ENCODE data around the gene PPIL1. TPM values are rescaled to one million over a fixed set of nuclear protein-coding genes. Genes with fewer than 3 reads are reported as not detected.
A peak's percentile ranks its signal among the peaks of the same experiment; 100 is the strongest.

The PPIL1 gene
- total RNA-seq, 1 donor from 2014 or later, result 36.6 TPM

- no peak overlapping the region for H3K9ac ChIP-seq (ENCODE audit: low read length)
- FAIRE-seq, result peak; percentile 32
- H3K9me3 ChIP-seq (ENCODE audit: insufficient read depth, low read depth, low read length), result no peaks in the 10 kb centered on the region
- H3K79me2 ChIP-seq (ENCODE audit: insufficient read depth, low read length), result peaks cover 42% of the 10 kb centered on the region
- H3K9me3 Mint-ChIP-seq (ENCODE audit: unreplicated experiment), result no peaks in the 10 kb centered on the region
- H3K4me1 ChIP-seq (ENCODE audit: insufficient read depth, low read length), result peaks cover 11% of the 10 kb centered on the region
- no peak overlapping the region for H3K27ac ChIP-seq (ENCODE audit: low read depth, low read length)
- peaks cover 21% of the 10 kb centered on the region for H3K36me3 Mint-ChIP-seq (ENCODE audit: low read depth, unreplicated experiment)
- H3K27ac Mint-ChIP-seq (ENCODE audit: unreplicated experiment), result peak overlapping the region; percentile 28
- no peak overlapping the region for H3K4me3 ChIP-seq (ENCODE audit: insufficient read depth, low read depth, low read length)
- H3K27me3 Mint-ChIP-seq (ENCODE audit: low read depth, unreplicated experiment), result no peaks in the 10 kb centered on the region
- peaks cover 26% of the 10 kb centered on the region for H4K20me1 ChIP-seq (ENCODE audit: insufficient read depth, low read length)
- TF ChIP-seq CTCF (IDR thresholded peaks at IDR 0.05; ENCODE audit: insufficient read depth, low read depth, low read length) (no peak), EZH2 (IDR thresholded peaks at IDR 0.05; ENCODE audit: insufficient read depth, low read length) (no peak)
- no peaks in the 10 kb centered on the region for H3K27me3 ChIP-seq (ENCODE audit: insufficient read depth, low read length)
- H2AFZ ChIP-seq (ENCODE audit: low read depth, low read length), result no peak overlapping the region
- peaks cover 18% of the 10 kb centered on the region for H3K36me3 ChIP-seq (ENCODE audit: insufficient read depth, low read length)
- no peak overlapping the region for H3K4me3 Mint-ChIP-seq (ENCODE audit: unreplicated experiment)
- H3K4me1 Mint-ChIP-seq (ENCODE audit: low read depth, unreplicated experiment), result peaks cover 12% of the 10 kb centered on the region
- peak overlapping the region; percentile 28 for H3K4me2 ChIP-seq (ENCODE audit: low read length)
- DNase-seq (ENCODE audit: low read depth), result peak; percentile 80
These were observed 16.1 kb downstream of the PPIL1 start for GRCh38 chr6:36858407-36858981.

- H3K4me3 ChIP-seq (ENCODE audit: insufficient read depth, low read depth, low read length), result no peak overlapping the region
- H3K27ac ChIP-seq (ENCODE audit: low read depth, low read length), result no peak overlapping the region
- H3K27me3 ChIP-seq (ENCODE audit: insufficient read depth, low read length), result no peaks in the 10 kb centered on the region
- no peaks in the 10 kb centered on the region for H3K9me3 ChIP-seq (ENCODE audit: insufficient read depth, low read depth, low read length)
- DNase-seq (ENCODE audit: low read depth), result no peak
- peaks cover 30% of the 10 kb centered on the region for H3K79me2 ChIP-seq (ENCODE audit: insufficient read depth, low read length)
- FAIRE-seq, result no peak
- no peak overlapping the region for H3K9ac ChIP-seq (ENCODE audit: low read length)
- H2AFZ ChIP-seq (ENCODE audit: low read depth, low read length), result no peak overlapping the region
- H3K4me2 ChIP-seq (ENCODE audit: low read length), result no peak overlapping the region
- no peaks in the 10 kb centered on the region for H3K9me3 Mint-ChIP-seq (ENCODE audit: unreplicated experiment)
- peaks cover 16% of the 10 kb centered on the region for H4K20me1 ChIP-seq (ENCODE audit: insufficient read depth, low read length)
- H3K4me1 ChIP-seq (ENCODE audit: insufficient read depth, low read length), result peaks cover 23% of the 10 kb centered on the region
- H3K4me1 Mint-ChIP-seq (ENCODE audit: low read depth, unreplicated experiment), result peaks cover 17% of the 10 kb centered on the region
- H3K36me3 Mint-ChIP-seq (ENCODE audit: low read depth, unreplicated experiment), result peaks cover 17% of the 10 kb centered on the region
- TF ChIP-seq EZH2 (IDR thresholded peaks at IDR 0.05; ENCODE audit: insufficient read depth, low read length), result no peak
- H3K27me3 Mint-ChIP-seq (ENCODE audit: low read depth, unreplicated experiment), result no peaks in the 10 kb centered on the region
- no peak overlapping the region for H3K4me3 Mint-ChIP-seq (ENCODE audit: unreplicated experiment)
- no peak overlapping the region for H3K27ac Mint-ChIP-seq (ENCODE audit: unreplicated experiment)
- H3K36me3 ChIP-seq (ENCODE audit: insufficient read depth, low read length), result peaks cover 11% of the 10 kb centered on the region
These were observed 17.3 kb downstream of the PPIL1 start for GRCh38 chr6:36857325-36857724.

- TF ChIP-seq EZH2 (IDR thresholded peaks at IDR 0.05; ENCODE audit: insufficient read depth, low read length) (no peak), CTCF (IDR thresholded peaks at IDR 0.05; ENCODE audit: insufficient read depth, low read depth, low read length) (no peak)
- peaks cover 15% of the 10 kb centered on the region for H3K36me3 Mint-ChIP-seq (ENCODE audit: low read depth, unreplicated experiment)
- peaks cover 14% of the 10 kb centered on the region for H4K20me1 ChIP-seq (ENCODE audit: insufficient read depth, low read length)
- no peak overlapping the region for H3K27ac Mint-ChIP-seq (ENCODE audit: unreplicated experiment)
- H3K36me3 ChIP-seq (ENCODE audit: insufficient read depth, low read length), result peaks cover 10% of the 10 kb centered on the region
- no peak overlapping the region for H3K27ac ChIP-seq (ENCODE audit: low read depth, low read length)
- no peak overlapping the region for H3K9ac ChIP-seq (ENCODE audit: low read length)
- no peaks in the 10 kb centered on the region for H3K27me3 Mint-ChIP-seq (ENCODE audit: low read depth, unreplicated experiment)
- no peak overlapping the region for H3K4me3 Mint-ChIP-seq (ENCODE audit: unreplicated experiment)
- peaks cover 17% of the 10 kb centered on the region for H3K4me1 Mint-ChIP-seq (ENCODE audit: low read depth, unreplicated experiment)
- no peak for FAIRE-seq
- peaks cover 23% of the 10 kb centered on the region for H3K4me1 ChIP-seq (ENCODE audit: insufficient read depth, low read length)
- DNase-seq (ENCODE audit: low read depth), result no peak
- H3K27me3 ChIP-seq (ENCODE audit: insufficient read depth, low read length), result no peaks in the 10 kb centered on the region
- H3K4me2 ChIP-seq (ENCODE audit: low read length), result no peak overlapping the region
- no peaks in the 10 kb centered on the region for H3K9me3 ChIP-seq (ENCODE audit: insufficient read depth, low read depth, low read length)
- peaks cover 25% of the 10 kb centered on the region for H3K79me2 ChIP-seq (ENCODE audit: insufficient read depth, low read length)
- H3K4me3 ChIP-seq (ENCODE audit: insufficient read depth, low read depth, low read length), result no peak overlapping the region
- no peak overlapping the region for H2AFZ ChIP-seq (ENCODE audit: low read depth, low read length)
- no peaks in the 10 kb centered on the region for H3K9me3 Mint-ChIP-seq (ENCODE audit: unreplicated experiment)
These were observed 18.3 kb downstream of the PPIL1 start for GRCh38 chr6:36856277-36856676.
